Activated CD8-positive, alpha-beta memory T cell treated with anti-CD3 and anti-CD28 coated beads for 1 hour (primary cell): ENCODE measurements around the gene EVX1.

Source experiments
- DNase-seq, 2 donors: peaks; one replicate each; pipeline ENCODE4 v3.0.0-alpha.2; 2020; ENCODE audit warnings: low read depth in 1 of 2; ENCODE audit errors: extremely low read depth in 1 of 2

EVX1 gene

DNA sequence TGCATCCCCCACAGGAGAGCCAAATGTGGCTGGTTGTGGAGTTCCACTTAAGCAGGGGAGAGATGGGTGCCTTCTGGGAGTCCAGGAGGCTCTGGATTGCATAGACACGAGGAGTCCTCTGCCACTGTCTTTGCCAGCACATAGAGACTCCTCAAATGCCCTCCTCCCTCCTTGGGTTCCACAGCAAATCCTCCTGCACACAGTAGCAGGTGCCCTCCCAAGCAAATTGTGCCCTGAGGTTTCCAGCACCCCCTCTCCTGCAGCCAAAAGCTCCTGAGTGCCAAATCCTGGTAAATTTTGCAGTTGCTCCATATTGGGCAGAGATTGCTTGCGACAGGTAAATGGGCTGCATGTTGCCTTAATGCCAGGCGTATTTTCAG lies 5.8 kb downstream of the EVX1 start:
- DNase-seq = no peak

DNA sequence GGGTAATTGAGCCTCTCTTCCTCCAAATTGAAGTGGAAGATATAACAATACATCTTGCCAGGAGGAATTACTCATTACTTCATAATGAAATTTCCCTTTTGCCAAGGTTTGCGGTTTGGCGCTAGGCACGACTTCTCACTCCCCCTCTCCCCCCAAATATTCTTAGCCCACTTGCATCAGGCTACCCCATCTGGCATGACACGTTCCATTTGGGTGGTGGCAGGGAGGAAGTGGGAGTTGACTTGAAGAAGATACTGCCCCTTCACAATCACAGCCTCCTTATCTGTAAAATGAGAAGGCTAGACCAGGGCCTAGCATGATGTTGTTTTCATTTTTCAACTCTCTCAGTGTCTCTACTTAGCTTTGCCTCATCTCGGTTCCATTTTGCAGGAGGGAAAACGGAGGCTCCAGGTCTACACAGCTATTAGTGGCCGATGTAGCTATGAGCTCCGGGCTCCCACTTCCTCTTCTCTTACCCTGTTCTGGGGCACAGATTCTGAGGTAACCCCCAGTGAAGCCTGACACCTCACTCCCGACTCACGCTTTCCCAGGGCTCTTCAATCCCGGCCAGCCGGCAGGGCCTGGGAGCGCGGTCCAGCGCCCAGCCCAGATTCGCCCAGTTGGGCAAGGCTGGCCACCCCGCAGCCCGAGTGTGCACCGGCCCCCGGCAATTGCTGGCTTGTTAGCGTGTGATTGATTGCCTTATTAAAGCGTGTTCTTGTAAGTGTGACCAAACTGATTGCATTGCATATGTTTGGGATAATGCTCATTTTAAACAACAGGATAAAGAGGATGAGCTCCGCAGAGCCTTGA lies 6.5 kb downstream of the EVX1 start:
- DNase-seq = no peak

DNA sequence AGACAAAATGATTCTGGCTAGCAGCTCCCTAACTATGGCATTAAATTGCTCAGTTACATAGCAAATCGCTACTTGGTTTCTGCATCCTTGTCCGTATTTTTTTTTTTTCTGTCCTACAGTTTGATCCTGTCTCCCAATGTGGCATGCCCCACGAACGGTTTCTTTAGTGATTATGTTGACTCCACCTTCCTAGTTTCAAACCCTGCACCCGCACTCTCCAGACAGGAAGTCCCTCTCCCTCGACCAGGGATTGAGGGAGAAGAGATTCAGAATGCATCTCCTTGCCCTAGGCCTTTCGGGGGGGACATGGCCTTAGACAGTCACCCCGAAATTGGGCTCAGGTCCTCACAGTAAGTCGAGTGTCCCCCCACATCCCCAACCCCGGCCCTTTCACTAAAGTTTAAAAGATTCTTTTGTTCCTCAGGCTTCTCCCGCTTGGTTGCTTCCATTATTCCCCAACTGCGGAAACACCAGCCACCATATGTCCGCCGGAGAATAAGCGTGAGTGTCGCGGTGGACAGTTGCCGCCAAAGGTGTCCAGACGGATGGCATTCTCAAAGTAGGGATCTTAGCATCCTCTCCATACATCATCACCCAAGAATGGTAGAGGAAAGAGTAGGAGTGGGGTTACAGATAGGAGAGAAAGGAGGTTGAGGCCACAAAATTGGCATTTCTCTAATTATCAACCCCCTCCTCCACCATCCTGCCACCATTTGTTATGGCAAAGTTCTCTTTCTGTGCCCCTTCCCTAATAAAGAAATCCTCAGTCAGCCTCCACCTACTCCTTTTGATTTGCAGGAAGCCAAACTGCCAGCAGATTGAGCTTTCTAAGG lies 7.3 kb downstream of the EVX1 start:
- no peak for DNase-seq

DNA sequence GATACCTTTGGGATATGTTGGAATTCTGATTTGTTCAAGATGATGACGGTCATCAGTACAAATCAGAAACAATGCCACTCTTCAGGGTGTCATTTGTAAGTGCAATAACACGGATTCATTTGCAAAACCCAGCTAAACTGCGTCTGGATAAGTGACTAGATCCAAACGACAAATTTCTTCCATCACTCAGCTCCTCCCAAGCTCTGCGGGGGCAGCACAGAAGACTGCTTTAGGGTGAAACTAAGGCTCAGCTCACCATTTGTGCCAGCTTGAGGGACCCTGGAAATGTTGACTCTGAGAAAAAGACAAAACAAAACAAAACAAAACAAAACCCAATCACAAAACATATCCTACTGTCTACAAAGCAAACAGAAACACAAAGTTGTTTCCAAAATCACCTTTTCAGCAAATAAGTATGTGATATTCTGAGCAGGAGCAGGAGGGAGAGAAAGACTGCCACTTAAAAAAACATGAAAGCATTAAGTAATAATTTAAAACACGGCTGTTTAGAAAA lies 8.0 kb downstream of the EVX1 start:
- no peak for DNase-seq

DNA sequence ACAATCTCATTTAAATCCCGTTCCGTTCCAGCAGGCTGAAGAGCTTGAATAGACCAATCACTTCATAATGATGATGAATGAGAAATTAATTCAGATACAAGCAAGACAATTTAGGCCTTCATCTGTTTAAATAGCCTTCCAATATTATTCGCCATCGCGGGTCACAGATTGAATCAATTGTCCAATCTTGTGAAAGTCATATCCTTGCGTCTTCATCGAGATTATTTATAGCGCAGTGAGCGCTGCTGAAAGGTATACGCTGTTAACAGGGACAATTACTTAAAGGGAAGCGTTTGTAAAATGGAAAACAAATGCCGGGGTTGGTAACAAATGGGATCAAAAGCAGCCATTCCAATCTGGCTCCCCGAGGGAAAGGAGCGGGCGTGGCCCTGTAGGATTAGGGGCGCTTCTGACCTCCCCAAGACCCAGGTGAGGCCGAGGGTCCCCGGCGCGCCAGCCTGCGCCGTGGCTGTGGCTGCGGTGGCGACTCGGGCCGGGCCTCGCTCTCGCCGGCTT lies 8.6 kb downstream of the EVX1 start:
- no peak for DNase-seq

DNA sequence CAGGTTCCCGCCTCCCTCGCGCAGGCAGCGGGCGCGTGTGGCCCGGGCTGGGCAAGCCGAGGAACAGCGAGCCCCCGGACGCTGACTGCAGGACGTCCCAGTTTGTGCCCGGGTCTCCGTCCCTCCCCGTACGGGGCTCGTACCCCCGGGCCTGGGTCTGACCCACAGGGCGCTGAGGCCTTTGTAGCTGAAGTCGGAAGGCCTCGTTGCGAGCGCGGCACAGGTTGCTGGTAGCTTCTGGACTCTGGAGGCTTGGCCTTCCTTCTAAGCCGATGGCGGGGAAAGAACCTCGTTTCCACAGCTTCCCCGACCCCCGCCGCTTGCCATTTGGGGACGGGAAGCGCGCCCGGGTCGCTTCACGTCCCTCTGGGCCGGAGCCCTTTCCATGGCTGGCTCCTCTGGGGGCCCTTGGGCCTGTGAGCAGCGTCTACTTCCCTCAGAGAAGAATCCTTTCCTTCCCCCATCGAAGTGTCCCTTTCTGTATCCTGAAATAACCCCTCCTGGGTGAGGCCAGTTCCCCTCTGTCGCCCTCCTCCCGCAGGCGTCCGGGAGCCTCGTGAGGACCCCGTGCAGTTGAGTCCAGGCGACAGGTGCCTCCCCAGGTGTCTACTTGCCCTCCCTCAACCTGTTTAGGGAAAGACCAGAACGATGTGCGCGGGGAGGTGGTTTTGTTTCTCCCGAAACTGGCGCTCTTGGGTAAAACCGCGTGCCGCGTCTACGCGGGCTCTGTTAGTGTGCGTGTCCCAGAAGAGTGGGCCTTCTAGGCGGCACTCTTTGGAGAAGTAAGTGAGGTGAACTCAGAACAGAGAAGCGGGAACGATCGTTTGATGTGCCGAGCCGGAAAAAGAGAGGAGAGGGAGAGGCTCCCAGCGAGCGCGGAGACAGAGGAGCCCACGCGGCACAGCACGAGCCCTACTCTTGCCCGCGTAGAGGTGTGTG lies 9.3 kb downstream of the EVX1 start:
- no peak for DNase-seq

DNA sequence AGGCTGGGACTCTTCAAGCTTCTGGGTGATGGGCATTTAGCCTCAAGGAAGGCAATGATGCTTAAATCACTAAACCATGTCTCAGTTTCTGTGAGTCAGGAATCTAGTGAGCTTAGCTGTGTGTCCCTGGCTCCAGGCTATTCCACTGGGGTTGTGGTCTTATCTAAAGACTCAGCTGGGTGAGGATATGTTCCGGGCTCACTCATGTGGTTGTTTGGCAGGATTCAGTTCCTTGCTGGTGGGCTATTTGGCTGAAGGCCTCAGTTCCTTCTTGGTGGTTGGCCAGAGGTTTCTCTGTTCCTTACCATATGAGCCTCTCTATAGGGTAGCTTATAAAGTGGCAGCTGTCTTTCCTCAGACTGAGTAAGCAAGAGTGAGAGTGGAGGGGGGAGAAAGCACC lies 12.0 kb downstream of the EVX1 start:
- no peak for DNase-seq

DNA sequence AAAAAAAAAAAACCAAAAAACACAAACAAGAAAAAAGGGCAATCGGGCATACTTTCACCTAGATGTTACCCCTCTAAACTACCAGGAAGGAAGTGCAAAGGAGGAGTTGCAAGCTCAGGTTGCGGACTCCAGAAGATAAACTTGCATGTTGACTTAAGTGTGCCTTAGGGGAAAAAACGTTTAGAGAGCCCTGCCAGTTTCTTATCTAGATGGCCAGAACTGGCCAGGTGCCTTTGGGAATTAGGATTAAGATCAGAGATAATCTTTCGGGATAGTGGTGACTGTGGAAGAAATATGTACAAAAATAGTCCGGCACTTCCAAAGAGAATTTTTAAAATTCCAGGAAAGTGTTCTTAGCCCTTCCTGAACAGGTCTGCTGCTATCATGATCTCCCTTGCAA lies 17.6 kb downstream of the EVX1 start:
- no peak for DNase-seq

DNA sequence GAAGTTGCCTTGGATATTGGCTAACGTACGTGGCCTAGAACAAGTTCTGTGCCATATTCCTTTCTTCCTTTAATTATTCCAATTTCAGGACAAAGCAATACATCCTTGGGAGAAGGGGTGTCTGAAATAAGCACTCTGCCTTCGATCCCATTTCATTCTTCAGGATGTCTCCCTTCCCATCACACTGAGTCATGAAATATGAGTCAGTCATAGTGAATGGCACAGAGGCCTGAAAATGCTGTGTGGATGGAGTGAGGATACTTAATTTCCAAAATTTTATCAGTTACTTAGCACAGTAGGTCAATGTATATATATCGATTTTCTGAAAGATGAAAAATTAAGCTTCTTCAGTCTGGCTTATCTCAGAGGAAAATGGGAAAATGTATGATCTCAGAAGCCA lies 19.5 kb downstream of the EVX1 start:
- DNase-seq = no peak

DNA sequence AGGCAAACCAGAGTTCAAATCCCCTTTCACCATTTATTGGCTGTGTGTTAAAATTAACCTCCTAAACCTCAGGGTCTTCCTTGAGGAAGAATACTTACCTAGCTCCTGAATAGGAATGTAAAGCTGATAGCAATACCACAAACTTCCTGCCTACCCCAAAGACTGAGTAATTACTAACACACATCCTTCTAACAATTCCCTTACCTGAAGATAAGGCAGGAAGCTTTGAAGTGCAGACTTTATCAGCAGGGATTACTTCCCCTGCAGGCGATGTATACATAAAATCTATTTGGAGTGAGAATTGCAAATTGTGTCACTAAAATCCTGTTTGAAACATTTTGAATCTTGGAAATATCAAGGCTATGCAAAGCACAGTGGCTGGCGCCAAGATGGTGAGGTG lies 21.2 kb downstream of the EVX1 start:
- no peak for DNase-seq

DNA sequence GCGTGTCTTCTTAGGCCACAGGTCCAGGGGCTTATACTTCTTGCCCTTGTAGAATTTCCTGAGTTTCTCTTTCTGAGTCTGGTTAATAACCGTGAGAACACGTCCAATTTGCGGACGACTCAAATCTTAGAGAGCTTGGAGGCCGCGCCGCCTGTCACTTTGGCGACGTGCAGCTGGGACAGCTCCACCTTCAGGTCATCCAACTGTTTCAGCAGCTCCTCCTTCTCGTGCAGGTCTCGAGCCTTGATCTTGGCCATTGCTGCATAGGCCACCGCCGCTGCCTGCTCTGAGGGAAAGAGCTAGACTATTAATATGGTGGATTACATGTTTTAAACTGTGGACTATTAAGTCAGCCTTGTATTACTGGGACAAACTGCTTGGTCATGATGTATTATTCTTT lies 26.9 kb downstream of the EVX1 start:
- no peak for DNase-seq

DNA sequence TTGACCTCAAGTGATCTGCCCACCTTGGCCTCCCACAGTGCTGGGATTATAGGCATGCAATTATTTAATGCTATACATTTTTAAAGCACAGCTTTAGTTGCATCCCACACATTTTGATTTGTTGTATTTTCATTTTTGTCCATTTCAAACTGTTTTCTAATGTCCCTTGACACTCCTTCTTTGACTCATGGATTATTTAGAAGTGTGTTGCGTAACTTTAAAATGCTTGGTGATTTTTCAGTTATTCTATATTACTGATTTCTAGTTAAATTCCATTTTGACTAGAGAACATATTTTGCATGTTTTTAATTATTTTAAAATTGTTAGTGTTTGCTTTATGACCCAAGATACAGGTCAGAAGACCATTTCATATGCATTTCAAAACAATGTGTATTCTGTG lies 28.8 kb downstream of the EVX1 start:
- no peak for DNase-seq

DNA sequence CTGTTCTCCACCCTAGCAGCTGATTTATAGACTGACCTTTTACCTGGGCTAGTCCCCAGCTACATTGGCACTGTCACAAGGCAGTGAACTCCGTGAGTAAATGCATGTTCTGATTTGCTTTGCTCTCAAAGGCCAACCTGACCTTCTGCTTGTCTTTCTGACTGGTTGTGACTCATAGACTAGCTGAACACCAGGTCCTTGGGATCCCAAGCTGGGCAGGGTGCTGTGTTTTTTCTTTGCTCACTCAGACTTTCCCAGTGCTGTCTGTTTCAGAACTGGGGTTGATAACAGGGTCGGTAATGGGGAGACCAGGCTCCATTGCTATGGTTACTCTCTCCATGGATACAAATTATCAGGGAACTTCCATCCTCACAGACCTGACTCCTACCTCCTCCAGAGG lies 35.0 kb downstream of the EVX1 start:
- DNase-seq = no peak

DNA sequence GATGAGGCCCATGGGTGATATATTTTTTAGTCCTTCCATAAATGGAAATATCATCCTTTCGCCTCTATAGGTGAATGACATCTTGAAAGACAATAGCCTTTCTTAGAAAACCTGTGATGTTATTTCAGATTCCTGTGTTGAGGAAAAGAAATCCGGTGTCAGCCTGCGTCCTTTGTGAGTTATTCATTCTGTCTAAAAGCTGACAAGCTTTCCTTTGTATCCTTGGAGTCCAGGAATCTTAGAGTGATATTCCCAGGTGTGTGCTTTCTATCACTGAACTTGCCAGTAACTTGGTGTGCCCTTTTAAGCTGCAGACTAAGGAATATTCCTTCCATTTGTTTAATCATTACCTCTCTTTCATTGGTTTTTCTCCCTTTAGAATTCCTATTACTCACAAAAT lies 41.0 kb downstream of the EVX1 start:
- DNase-seq = no peak

DNA sequence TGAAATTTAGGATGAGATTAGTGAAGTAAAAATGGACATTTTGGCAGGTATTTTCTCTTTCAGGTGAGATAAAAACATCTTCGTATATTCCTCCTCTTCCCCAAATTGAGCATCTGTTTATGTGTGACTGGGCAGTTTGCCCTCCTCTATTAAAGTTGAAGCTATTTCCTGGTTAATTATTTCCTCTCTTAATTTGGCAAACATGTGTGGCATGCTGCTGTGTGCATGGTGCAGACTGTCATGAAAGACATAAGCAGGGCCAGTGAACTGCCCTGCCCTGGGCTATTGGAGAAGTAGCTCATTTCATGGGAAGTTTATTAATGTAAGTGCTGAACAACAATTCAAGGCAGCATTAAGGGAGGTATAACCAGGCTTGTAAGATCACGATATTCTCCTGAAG lies 52.6 kb downstream of the EVX1 start:
- no peak for DNase-seq

DNA sequence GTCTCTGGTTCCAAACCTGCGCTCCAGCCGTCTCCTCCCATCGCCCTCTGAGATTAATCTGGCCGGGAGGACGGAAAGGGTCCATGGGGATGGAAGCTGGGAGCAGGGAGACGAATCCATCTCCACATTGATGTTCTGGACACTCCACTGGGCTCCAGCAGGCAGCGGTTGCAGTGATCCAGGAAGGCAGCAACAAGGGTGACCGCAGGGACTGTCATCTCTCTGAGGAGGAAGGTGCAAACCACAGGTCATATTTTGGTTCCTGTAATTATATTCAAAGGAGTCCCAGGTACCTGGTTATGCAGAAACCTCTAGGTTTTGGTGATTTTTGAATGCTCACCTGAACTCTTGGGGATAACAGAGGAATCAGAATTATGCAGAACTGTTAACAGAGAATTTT lies 54.8 kb downstream of the EVX1 start:
- DNase-seq = no peak
